Frontal cortex (tissue), 4 donors: ENCODE results near the gene TRABD2B. TPM values are rescaled to one million over a fixed set of nuclear protein-coding genes. Genes with fewer than 3 reads are reported as not detected.

Source experiments
- DNase-seq, 2 donors: peaks; one replicate each; pipeline ENCODE4 v3.0.0; 2012; ENCODE audit warnings: low spot score in 2 of 2
- FAIRE-seq: peaks from 2 replicates; lab custom pipeline; 2012; peaks lifted over from hg19 to GRCh38; lab: Jason Lieb, UNC
- total RNA-seq: library from RNA; depleted of rRNA; stranded (reverse); fragments of >200 nt; gene quantifications from one replicate; pipeline ENCODE4 v1.2.3, GENCODE V29; 2014
- donor health status: control.
- donor health status: control.
- donor health status: control.

Gene TRABD2B
- total RNA-seq, 1 donor from 2014 or later, result under 0.01 TPM

- DNase-seq (no peak), FAIRE-seq (no peak)
Observed at GRCh38 chr1:47793563-47793962, 203.6 kb downstream of the TRABD2B start.

GRCh38 chr1:47792779-47793178 is 204.4 kb downstream of the TRABD2B start:
- DNase-seq (no peak), FAIRE-seq (no peak)

GRCh38 chr1:47791879-47792608 is 205.1 kb downstream of the TRABD2B start:
- FAIRE-seq, result no peak

GRCh38 chr1:47788761-47789160 is 208.4 kb downstream of the TRABD2B start:
- DNase-seq, result no peak
- no peak for FAIRE-seq

More at GRCh38 chr1:47791879-47792608, 205.1 kb downstream of the TRABD2B start:
- no peak for DNase-seq

GRCh38 chr1:47787560-47787959 is 209.6 kb downstream of the TRABD2B start:
- DNase-seq, result no peak
- no peak for FAIRE-seq

GRCh38 chr1:47786316-47786715 is 210.9 kb downstream of the TRABD2B start:
- FAIRE-seq, result no peak
- DNase-seq, result no peak

GRCh38 chr1:47785561-47786271 is 211.5 kb downstream of the TRABD2B start:
- FAIRE-seq, result no peak

GRCh38 chr1:47785118-47785517 is 212.1 kb downstream of the TRABD2B start:
- FAIRE-seq (no peak), DNase-seq (no peak)

More at GRCh38 chr1:47785561-47786271, 211.5 kb downstream of the TRABD2B start:
- DNase-seq, result peak in 1 of 2 donors; percentile 41

- DNase-seq (no peak), FAIRE-seq (no peak)
Observed at GRCh38 chr1:47784497-47784822, 212.7 kb downstream of the TRABD2B start.

- no peak for FAIRE-seq
- DNase-seq, result no peak
Observed at GRCh38 chr1:47783638-47784496, 213.3 kb downstream of the TRABD2B start.

GRCh38 chr1:47782414-47783166 is 214.6 kb downstream of the TRABD2B start:
- FAIRE-seq (no peak), DNase-seq (no peak)

GRCh38 chr1:47781171-47781959 is 215.8 kb downstream of the TRABD2B start:
- FAIRE-seq (no peak), DNase-seq (no peak)

- FAIRE-seq (no peak), DNase-seq (no peak)
Observed at GRCh38 chr1:47780469-47780995, 216.7 kb downstream of the TRABD2B start.

GRCh38 chr1:47779613-47780012 is 217.6 kb downstream of the TRABD2B start:
- FAIRE-seq (no peak), DNase-seq (no peak)

- no peak for FAIRE-seq
Observed at GRCh38 chr1:47778280-47778679, 218.9 kb downstream of the TRABD2B start.

GRCh38 chr1:47777322-47777721 is 219.9 kb downstream of the TRABD2B start:
- DNase-seq, result no peak
- FAIRE-seq, result no peak

More at GRCh38 chr1:47778280-47778679, 218.9 kb downstream of the TRABD2B start:
- no peak for DNase-seq

GRCh38 chr1:47776667-47777131 is 220.5 kb downstream of the TRABD2B start:
- peak in 1 of 2 donors; percentile 54 for DNase-seq
- FAIRE-seq, result no peak

- FAIRE-seq, result no peak
- no peak for DNase-seq
Observed at GRCh38 chr1:47774986-47775834, 222.0 kb downstream of the TRABD2B start.
